Head of caudate nucleus (tissue), 42 donors: ENCODE results near the gene IRF2BP2.

Experiments
- DNase-seq, 42 donors: peaks; one replicate each; pipeline versions ENCODE4 v3.0.0 to v3.0.0-alpha.2; 2020 to 2021; ENCODE audit warnings: mixed read lengths in 7 of 42
- intact Hi-C: fragments of 100-400 bp; cut with DNase I; formaldehyde crosslinking; loops from one replicate; pipeline ENCODE4 v1.15.0; 2022

The IRF2BP2 gene

GRCh38 chr1:234593109-234593508 lies 16.9 kb downstream of the IRF2BP2 start:
- intact Hi-C loops = no loop called here
- no peak for DNase-seq

- peak in 1 of 42 donors; percentile 44 for DNase-seq
- intact Hi-C loops = no loop called here
Measured at GRCh38 chr1:234592240-234592639, 17.7 kb downstream of the IRF2BP2 start.

GRCh38 chr1:234591131-234591530 lies 18.8 kb downstream of the IRF2BP2 start:
- intact Hi-C loops = no loop called here

DNA sequence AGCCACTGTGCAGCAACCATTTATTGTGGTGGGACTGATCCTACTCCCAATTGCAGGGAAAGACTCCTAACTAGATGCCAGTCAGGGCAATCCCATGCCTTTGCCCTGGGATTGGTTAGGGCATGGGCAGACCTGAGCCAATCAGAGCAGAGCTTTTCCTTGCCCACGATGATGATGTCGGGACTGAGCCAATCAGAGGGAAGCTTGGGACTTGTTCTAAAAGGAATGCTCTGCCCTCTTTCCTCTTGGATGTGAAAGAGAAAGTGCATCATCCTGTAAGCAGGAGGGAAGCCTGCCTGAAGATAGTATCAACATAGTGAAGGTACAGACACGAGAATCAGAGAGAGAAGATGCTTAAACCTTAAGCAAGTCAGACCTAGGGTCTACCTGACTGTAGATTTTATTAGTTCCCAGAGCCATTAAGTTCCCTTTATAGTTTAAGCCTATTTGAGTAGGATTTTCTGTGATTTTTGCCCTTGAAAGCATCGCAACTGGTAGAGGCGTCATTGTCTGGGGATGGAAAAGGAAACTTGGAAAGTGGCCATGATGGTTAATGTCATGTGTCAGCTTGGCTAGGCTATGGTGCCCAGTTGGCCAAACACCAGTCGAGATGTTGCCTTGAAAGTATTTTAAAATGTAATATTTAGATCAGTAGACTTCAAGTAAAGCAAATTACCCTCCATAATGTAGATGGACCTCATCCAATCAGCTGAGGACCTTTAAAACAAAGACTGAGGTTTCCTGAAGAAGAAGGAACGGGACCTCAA lies 19.9 kb downstream of the IRF2BP2 start:
- intact Hi-C loops = loop anchor here (10.0 kb wide), 1 partner anchor 55 kb away; no protein-coding TSS in a partner anchor
- peak in 11 of 42 donors; percentile 24 to 75 (median 46) for DNase-seq

More at GRCh38 chr1:234591131-234591530, 18.8 kb downstream of the IRF2BP2 start:
- DNase-seq = no peak

DNA sequence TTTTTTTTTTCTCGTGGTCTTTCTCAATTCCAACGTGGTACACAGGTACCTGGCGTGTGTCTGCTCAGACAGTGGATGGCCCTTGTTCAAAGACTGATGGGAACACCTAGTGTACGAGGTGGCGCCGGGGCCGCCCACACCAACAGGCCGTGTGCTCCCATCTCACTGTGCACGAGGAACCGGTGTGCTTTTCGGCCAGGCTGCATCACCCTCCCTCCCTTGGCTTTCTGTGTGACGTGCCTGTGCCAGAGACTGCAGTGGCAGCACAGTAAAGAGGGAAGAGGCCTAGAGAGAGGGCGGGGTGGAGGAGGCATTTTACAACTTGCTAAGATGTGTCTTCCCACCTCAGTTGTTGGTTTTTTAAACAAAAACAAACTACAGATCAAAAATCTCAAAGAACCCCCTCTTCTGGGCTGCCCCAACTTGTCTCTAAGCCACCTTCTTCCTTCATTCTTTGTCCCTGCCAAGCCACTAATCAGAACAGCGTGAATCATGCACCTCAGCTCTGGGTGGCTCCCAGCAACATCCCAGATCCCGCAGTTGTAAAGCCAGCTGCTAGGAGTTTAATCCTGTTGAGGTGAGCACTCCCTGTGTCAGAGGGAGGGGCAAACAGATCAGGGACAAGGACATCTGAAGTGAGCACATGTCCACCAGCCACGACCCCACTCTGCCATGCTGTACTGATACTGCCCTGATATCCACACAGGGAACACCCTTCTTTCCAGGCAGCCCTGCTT lies 20.7 kb downstream of the IRF2BP2 start:
- DNase-seq = peak in 1 of 42 donors; percentile 25
- intact Hi-C loops = loop anchor here (10.0 kb wide), 1 partner anchor 54 kb away; no protein-coding TSS in a partner anchor

DNA sequence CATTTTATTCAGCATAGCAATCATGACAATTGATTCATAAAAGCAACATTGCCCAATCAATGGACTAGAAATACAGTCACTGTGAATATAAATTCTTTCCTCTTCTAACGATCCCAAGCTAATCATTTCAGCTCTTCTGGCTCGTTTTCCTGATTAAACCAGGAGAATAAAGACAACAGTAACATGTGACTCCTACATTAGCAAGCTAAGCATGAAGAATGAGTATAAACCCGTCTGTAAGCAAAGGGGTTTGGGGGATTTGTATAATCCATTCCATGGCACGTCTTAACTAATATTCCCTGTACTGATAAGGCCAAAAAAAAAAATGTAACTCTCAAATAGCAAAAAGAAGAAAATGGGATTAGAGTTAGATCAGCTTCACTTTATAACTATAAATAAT lies 21.6 kb downstream of the IRF2BP2 start:
- DNase-seq = no peak
- intact Hi-C loops = loop anchor here (10.0 kb wide), 1 partner anchor 54 kb away; no protein-coding TSS in a partner anchor

DNA sequence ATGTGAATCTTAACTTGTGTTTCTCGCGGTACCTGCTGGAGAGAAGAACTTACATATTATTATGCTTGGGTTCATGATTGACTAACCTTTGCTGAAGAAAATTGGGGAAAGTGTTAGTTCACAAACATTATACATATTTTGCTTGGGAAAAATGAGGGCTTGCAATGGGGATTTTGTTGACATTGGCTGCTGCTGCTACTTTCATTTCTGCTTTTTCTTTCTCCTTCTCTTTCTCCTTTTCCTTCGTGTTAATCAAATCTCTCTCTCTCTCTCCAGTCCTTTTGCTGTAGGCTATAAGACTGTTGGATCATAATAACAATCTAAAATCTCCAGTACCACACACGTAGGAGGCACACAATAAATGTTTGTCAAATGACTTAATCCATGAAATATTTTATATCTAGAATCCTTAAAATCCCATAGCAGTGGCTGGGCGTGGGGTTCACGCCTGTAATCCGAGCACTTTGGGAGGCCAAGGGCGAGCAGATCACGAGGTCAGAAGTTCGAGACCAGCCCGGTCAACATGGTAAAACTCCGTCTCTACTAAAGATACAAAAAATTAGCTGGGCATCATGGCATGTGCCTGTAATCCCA lies 23.0 kb downstream of the IRF2BP2 start:
- intact Hi-C loops = loop anchor here (10.0 kb wide), 1 partner anchor 52 kb away; no protein-coding TSS in a partner anchor
- peak in 1 of 42 donors; percentile 1 for DNase-seq

- intact Hi-C loops = loop anchor here (10.0 kb wide), 1 partner anchor 52 kb away; no protein-coding TSS in a partner anchor
- DNase-seq = peak in 1 of 42 donors; percentile 13
Measured at GRCh38 chr1:234586304-234586703, 23.7 kb downstream of the IRF2BP2 start.

DNA sequence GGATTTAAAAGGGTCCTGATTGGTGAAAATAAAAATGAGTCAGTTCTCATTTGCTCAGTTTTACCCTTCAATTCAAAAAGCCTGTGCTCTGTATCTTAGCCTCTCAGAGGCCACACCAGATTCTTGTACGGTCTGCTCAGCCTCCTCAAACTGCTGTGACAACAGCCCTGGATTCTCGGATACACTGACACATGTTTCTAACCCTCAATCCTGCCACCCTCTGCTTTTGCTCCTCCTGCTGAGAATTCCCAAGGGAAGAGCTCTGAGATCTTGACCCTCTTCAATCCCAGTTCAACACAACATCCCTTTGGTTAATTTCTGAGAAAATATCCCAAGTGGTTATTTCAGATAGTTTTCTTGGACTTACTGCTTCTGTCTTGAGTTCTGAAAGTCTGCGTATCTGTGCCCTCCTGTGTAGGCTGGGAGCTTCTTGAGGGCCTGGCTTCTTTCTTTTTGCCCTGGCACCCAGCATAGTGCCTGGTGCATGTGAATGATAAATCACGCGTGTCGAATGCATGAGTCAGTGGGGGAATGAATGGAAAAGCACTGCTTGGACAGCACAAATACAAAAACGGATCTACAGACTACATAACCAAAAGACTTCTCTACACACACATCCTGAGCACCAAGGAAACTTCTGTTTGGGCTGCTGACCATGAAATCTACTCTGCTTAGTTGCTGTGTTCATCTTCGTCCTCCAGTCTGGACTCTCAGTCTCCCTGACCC lies 24.5 kb downstream of the IRF2BP2 start:
- intact Hi-C loops = loop anchor here (10.0 kb wide), 1 partner anchor 51 kb away; no protein-coding TSS in a partner anchor
- peak in 2 of 42 donors; percentile 18 to 42 for DNase-seq

GRCh38 chr1:234584926-234585325 lies 25.1 kb downstream of the IRF2BP2 start:
- peak in 13 of 42 donors; percentile 22 to 77 (median 40) for DNase-seq
- intact Hi-C loops = loop anchor here (10.0 kb wide), 1 partner anchor 50 kb away; no protein-coding TSS in a partner anchor

- DNase-seq = peak in 2 of 42 donors; percentile 15 to 38
- intact Hi-C loops = loop anchor here (10.0 kb wide), 1 partner anchor 50 kb away; no protein-coding TSS in a partner anchor
Measured at GRCh38 chr1:234584420-234584805, 25.6 kb downstream of the IRF2BP2 start.

- peak in 19 of 42 donors; percentile 18 to 76 (median 53) for DNase-seq
- intact Hi-C loops = loop anchor here (10.0 kb wide), 1 partner anchor 49 kb away; no protein-coding TSS in a partner anchor
Measured at GRCh38 chr1:234583755-234584419, 26.1 kb downstream of the IRF2BP2 start.

DNA sequence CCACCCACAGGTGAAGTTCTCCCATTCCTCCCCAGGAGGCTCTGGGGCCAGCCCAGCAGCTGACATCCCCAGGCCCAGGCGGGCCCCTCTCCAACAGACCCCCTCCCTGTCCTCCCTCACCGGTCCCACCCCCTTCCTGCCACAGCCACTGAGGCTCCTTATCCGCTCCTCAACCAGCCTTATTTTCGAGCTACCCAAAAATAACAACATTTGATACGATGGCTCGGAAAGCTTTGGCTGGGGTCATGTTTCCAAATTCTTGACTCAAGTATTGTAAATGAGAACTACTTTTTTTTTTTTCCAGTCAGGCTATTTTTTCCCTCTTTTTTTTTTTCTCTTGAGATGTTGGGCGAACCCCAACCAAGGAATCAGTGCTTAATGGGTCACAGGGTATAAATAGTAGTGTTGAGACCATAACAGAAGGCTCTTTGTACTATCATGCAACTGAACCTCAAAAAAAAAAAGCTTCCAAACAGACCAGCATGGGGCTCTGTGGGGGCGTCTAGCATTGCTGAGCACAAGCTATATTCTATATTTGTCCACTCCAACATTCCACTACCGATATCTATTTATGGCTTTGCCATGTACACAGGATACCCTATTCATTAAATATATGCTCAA lies 27.2 kb downstream of the IRF2BP2 start:
- peak in 2 of 42 donors; percentile 28 to 45 for DNase-seq
- intact Hi-C loops = loop anchor here (10.0 kb wide), 1 partner anchor 48 kb away; no protein-coding TSS in a partner anchor

DNA sequence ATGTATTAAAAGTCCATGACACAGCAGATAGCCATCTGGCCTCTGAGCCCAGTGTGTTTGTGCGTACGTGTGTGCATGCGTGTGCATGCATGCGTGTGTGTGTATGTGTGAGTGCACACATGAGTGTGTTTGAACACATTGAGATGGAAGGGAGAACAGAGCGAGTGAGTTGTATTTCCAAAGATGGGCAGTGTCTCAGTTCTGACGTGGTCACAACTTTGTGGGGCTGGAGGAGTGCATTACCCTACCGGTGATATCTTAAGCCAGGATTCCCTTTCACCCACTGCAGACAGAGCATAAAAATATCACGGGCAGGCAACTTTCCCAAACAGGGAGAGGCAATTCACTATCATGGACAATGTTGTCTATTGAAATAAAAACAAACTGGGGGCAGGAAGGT lies 27.8 kb downstream of the IRF2BP2 start:
- intact Hi-C loops = loop anchor here (10.0 kb wide), 1 partner anchor 47 kb away; no protein-coding TSS in a partner anchor
- DNase-seq = peak in 2 of 42 donors; percentile 21 to 41

- intact Hi-C loops = loop anchor here (10.0 kb wide), 1 partner anchor 46 kb away; no protein-coding TSS in a partner anchor
- DNase-seq = peak in 2 of 42 donors; percentile 8 to 37
Measured at GRCh38 chr1:234581063-234581714, 28.8 kb downstream of the IRF2BP2 start.

GRCh38 chr1:234579967-234580366 lies 30.0 kb downstream of the IRF2BP2 start:
- intact Hi-C loops = loop anchor here (10.0 kb wide), 1 partner anchor 45 kb away; no protein-coding TSS in a partner anchor
- no peak for DNase-seq

DNA sequence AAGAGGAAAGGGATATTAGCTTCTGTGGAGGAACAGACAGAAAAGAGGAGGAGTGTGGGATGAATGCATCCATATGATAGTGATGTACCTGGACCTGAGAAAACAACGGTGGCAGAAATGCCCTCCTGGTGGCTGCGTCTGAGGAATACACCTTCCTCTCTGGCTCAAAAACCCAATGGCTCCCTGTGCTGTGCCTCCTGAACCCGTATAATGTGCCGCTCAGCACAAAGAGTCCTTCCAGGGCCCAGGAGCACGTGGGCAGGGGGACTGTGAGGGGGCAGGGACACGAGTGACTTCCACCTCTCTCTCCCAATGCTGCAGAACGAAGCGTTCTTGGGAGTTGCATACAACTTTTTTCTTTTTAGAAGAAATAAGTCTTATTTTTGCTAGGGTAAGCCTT lies 31.2 kb downstream of the IRF2BP2 start:
- intact Hi-C loops = no loop called here
- DNase-seq = peak in 2 of 42 donors; percentile 6 to 33
